BLaER1 (cell line): ENCODE data around the gene GOLGA5.

Experiments
- H3K27ac ChIP-seq: shearing (Covaris generic); formaldehyde crosslinking; 2 replicates; pipeline ENCODE4 v1.8.1; 2022
- H3K27me3 ChIP-seq: shearing (Covaris generic); formaldehyde crosslinking; 2 replicates; pipeline ENCODE4 v1.8.1; 2022
- H3K36me3 ChIP-seq: shearing (Covaris generic); formaldehyde crosslinking; 2 replicates; pipeline ENCODE4 v1.8.1; 2022
- H3K4me1 ChIP-seq: shearing (Covaris generic); formaldehyde crosslinking; 2 replicates; pipeline ENCODE4 v1.8.1; 2022
- H3K4me2 ChIP-seq: shearing (Covaris generic); formaldehyde crosslinking; 2 replicates; pipeline ENCODE4 v1.8.1; 2022
- H3K4me3 ChIP-seq: shearing (Covaris generic); formaldehyde crosslinking; 2 replicates; pipeline ENCODE4 v1.8.1; 2022
- H3K9ac ChIP-seq: shearing (Covaris generic); formaldehyde crosslinking; 2 replicates; pipeline ENCODE4 v1.8.1; 2022
- H3K9me3 ChIP-seq: shearing (Covaris generic); formaldehyde crosslinking; 2 replicates; pipeline ENCODE4 v1.8.1; 2022
- H4K20me1 ChIP-seq: shearing (Covaris generic); formaldehyde crosslinking; 2 replicates; pipeline ENCODE4 v1.8.1; 2022
- Cebpa-rat ChIP-seq: shearing (Covaris generic); IDR thresholded peaks from 2 replicates; pipeline ENCODE4 v1.8.1; 2022

GOLGA5 gene

DNA sequence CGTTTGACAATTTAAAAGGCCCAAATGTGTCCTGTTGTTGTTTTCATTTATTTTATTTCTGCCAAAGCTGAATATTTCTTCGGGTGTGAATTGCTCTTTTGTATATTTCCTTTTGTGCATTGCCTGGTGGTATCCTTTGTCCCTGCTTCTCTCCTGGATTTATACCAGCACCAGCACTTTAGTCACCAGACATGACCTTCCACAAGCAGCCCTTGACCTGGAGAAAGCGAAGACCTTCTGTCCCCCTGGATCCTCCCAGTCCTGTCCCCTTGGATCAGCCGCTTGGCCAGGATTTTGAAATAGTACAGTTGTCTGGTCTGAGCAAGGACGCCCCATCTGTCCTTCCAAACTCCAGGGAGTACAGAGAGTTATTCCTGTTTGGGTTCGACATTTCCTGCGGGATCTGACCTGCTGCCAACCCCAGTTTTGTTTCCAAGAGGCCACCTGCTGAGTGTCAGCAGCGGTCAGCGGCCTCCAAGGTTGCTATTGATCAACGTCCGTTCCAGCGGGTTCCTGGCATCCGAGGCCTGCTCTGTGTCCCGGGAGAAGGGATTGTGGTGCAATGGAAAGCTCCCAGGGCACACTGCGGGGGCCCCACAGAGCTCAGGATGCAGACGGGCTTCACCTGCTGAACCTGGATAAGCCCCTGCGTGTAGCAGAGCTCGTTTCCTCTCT, 83.8 kb downstream of the GOLGA5 start:
- H4K20me1 ChIP-seq: no peaks in the 10 kb centered on the region
- TF ChIP-seq Cebpa-rat: no peak
- H3K4me1 ChIP-seq: no peaks in the 10 kb centered on the region
- no peak overlapping the region for H3K4me2 ChIP-seq
- H3K9ac ChIP-seq: no peak overlapping the region
- H3K27me3 ChIP-seq: no peaks in the 10 kb centered on the region
- no peak overlapping the region for H3K27ac ChIP-seq
- H3K36me3 ChIP-seq: no peaks in the 10 kb centered on the region
- no peak overlapping the region for H3K4me3 ChIP-seq
- no peaks in the 10 kb centered on the region for H3K9me3 ChIP-seq

DNA sequence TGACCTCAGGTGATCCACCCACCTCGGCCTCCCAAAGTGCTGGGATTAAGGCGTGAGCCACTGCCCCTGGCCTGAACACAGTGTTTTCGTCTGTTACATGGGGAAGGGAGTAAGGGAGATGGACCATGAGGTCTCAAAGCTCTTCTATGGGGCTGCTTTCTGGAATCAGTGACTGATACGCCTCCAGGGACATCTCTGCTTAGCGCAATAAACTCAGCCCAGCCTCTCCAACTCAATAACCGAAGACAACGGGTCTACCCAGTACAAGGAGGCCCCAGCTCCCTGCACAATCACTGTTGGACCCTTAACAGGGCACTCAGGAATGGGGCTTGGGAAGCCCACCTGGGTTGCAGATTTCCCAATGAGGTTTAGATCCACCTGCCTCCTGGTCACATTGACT, 86.2 kb downstream of the GOLGA5 start:
- Histone ChIP-seq H4K20me1 (no peaks in the 10 kb centered on the region), H3K9me3 (peaks cover 4% of the 10 kb centered on the region; the same call in 1 of the 2 replicates), H3K4me1 (no peaks in the 10 kb centered on the region), H3K4me2 (no peak overlapping the region), H3K27ac (no peak overlapping the region), H3K4me3 (no peak overlapping the region), H3K36me3 (no peaks in the 10 kb centered on the region), H3K9ac (no peak overlapping the region), H3K27me3 (no peaks in the 10 kb centered on the region)
- TF ChIP-seq Cebpa-rat: no peak

DNA sequence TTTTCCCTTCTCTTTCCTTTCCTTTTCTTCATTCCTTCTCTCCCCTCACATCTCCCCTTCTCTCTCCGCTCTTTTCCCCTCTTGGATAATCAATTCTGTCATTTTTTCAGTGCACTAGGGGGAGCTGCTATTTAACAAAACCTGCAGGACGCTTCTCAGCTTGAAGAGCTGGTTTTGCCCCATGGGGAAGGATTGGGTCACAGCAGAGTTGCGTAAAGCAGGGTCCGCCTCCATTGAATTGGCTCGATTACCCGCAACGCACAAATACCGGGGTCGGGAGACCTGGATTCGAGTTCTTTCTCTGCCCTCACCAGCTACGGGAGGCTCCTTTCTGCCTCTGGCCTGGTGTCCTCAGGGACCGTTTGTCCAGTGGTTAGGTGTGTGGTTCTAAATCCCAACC, 86.7 kb downstream of the GOLGA5 start:
- TF ChIP-seq Cebpa-rat: no peak
- no peak overlapping the region for H3K4me3 ChIP-seq
- H4K20me1 ChIP-seq: no peaks in the 10 kb centered on the region
- H3K36me3 ChIP-seq: no peaks in the 10 kb centered on the region
- no peak overlapping the region for H3K27ac ChIP-seq
- no peaks in the 10 kb centered on the region for H3K4me1 ChIP-seq
- H3K4me2 ChIP-seq: no peak overlapping the region
- no peak overlapping the region for H3K9ac ChIP-seq
- H3K27me3 ChIP-seq: no peaks in the 10 kb centered on the region
- H3K9me3 ChIP-seq: peaks cover 4% of the 10 kb centered on the region; the same call in 1 of the 2 replicates

DNA sequence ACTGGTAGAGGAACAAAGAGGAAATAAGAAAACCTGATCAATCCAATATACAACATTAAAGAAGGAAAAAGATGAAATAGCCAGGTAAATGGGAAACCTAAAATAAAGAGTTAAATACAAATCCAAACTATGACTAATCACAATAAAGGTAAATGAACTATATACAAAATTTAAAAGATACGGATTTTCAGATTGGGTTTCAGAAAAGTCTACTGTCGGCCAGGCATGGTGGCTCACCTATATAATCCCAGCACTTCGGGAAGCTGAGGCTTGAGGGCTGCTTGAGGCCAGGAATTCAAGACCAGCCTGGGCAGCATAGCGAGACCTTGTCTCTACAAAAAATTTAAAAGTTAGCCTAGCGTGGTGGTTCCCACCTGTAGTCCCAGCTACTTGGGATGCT, 89.0 kb downstream of the GOLGA5 start:
- Histone ChIP-seq H3K27ac (no peak overlapping the region), H3K4me2 (no peak overlapping the region), H3K4me3 (no peak overlapping the region), H3K4me1 (no peaks in the 10 kb centered on the region), H3K36me3 (no peaks in the 10 kb centered on the region), H3K27me3 (no peaks in the 10 kb centered on the region), H3K9me3 (peaks cover 4% of the 10 kb centered on the region; the same call in 1 of the 2 replicates), H4K20me1 (no peaks in the 10 kb centered on the region), H3K9ac (no peak overlapping the region)
- no peak for TF ChIP-seq Cebpa-rat

DNA sequence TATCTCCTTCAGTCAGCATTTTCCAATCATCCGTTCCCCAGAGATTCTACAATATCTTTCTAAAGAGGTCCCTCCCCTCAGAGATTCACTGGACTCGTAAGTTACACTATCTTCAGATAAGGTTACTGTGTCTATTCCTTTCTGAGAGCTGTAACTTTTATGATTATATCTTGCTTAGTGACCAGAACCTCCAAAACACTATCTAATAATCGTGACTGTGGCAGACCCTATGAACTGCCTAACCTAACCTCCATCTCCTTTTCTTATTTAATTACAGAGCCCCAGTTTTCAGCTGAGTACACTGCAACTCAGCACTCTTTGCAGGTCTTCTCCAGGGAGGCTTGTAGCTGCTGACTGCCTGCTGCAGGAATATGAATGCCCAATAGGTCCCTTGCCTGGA, 90.3 kb downstream of the GOLGA5 start:
- H3K4me2 ChIP-seq: no peak overlapping the region
- peaks cover 4% of the 10 kb centered on the region; the same call in 1 of the 2 replicates for H3K9me3 ChIP-seq
- no peak for TF ChIP-seq Cebpa-rat
- H3K27me3 ChIP-seq: no peaks in the 10 kb centered on the region
- H3K4me3 ChIP-seq: no peak overlapping the region
- H3K27ac ChIP-seq: no peak overlapping the region
- H3K36me3 ChIP-seq: no peaks in the 10 kb centered on the region
- H3K9ac ChIP-seq: no peak overlapping the region
- no peaks in the 10 kb centered on the region for H3K4me1 ChIP-seq
- H4K20me1 ChIP-seq: no peaks in the 10 kb centered on the region

DNA sequence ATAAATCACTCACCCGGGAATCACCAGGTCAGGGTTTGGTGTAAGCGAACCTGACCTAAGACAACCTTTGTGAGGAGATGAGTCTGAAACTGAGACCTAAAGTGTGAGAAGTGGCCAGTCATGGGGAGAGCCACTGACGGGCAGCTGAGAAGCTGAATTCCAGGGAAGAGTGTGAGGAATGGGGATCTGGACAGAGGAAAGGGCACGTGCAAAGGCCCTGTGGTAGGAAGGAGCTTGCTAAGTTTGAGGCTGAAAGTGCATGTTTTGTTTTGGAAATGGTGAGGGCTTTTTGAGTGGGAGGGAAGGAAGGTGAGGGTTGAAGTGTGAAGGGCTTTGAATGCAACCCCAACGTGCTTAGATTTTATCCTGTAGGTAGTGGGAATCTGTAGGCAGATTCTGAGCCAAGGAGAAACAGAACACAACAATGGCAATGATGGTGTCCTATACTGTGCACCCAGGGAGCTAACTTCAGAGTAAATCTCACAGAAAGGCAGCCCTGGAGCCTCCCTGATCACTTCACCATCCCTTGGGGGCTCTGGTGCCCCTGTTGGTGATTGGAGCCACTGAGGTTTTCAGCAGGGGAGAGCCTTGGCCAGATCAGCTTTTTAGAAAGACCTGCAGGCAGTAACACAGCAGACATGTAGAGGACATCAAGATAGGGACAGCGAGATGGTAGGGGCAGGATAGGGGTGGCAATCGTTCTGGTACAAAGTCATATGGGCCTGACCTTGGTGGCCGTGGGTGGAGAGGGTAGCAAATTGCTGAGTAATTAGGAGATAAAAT, 91.4 kb downstream of the GOLGA5 start:
- peaks cover 4% of the 10 kb centered on the region; the same call in 1 of the 2 replicates for H3K9me3 ChIP-seq
- no peaks in the 10 kb centered on the region for H3K36me3 ChIP-seq
- no peak overlapping the region for H3K9ac ChIP-seq
- no peaks in the 10 kb centered on the region for H3K27me3 ChIP-seq
- no peak overlapping the region for H3K27ac ChIP-seq
- H3K4me1 ChIP-seq: no peaks in the 10 kb centered on the region
- H4K20me1 ChIP-seq: no peaks in the 10 kb centered on the region
- H3K4me3 ChIP-seq: no peak overlapping the region
- no peak for TF ChIP-seq Cebpa-rat
- no peak overlapping the region for H3K4me2 ChIP-seq

DNA sequence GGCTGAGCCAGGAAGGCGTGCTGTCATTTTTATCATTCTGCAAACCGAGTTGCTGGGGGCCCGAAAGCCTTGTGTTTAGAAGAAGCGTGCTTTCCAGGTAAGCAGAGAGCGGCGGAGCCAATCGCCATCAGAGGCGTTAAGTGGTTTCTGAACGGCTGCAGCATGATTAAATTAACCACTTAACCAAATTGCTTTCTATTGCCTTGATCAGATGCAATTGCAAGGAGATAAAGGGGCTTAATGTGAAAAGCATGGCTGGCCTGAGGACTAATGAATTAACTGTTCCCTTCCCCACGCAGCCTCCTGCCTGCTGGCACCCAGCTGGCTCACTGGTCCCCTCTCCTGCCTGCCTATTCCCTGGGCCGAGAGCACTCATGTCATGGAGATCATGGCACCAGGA, 92.2 kb downstream of the GOLGA5 start:
- Histone ChIP-seq H3K4me1 (no peaks in the 10 kb centered on the region), H3K36me3 (no peaks in the 10 kb centered on the region), H3K4me3 (no peak overlapping the region), H3K4me2 (no peak overlapping the region), H4K20me1 (no peaks in the 10 kb centered on the region), H3K9me3 (peaks cover 4% of the 10 kb centered on the region; the same call in 1 of the 2 replicates), H3K27ac (no peak overlapping the region), H3K27me3 (no peaks in the 10 kb centered on the region), H3K9ac (no peak overlapping the region)
- no peak for TF ChIP-seq Cebpa-rat

DNA sequence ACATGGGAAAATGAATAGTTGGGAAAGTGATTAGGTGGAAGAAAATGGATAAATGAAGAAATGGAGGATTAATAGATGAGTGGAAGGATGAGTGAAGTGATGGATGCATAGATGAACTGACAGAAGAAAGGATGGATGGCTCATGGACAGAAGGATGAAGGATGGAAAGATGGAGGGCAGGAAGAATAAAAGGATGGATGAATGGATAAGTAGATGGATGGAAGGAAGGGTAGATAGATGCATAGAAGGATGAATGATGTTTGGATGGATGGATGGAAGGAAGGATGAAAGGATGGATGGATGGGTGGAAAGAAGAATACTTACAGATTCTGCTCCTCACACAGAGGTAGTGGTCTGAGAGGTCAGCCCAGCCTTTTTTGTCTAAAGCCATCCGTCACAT, 93.1 kb downstream of the GOLGA5 start:
- Histone ChIP-seq H4K20me1 (no peaks in the 10 kb centered on the region), H3K4me1 (no peaks in the 10 kb centered on the region), H3K4me3 (no peak overlapping the region), H3K27ac (no peak overlapping the region), H3K9ac (no peak overlapping the region), H3K9me3 (peaks cover 4% of the 10 kb centered on the region; the same call in 1 of the 2 replicates), H3K27me3 (no peaks in the 10 kb centered on the region), H3K36me3 (no peaks in the 10 kb centered on the region), H3K4me2 (no peak overlapping the region)
- no peak for TF ChIP-seq Cebpa-rat

DNA sequence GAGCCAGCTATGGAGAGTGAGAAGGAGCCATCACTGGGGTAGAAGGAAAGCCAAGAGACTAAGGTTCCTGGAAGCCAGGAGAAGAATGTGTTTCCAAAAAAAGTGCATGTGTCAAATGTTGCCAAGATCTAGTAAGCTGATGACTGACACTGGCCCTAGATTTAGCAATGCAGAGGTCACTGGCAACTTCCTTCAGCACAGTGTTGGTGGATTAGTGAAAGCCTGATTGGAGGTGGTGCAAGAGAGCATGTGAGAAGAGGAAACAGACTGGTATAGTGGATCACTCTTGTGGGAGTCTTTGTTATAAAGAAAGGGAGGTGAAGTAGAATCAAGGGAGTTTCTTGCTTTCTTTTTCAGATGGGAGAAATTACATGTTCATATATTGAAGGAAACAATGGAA, 94.8 kb downstream of the GOLGA5 start:
- Histone ChIP-seq H3K4me3 (no peak overlapping the region), H3K27ac (no peak overlapping the region), H3K27me3 (no peaks in the 10 kb centered on the region), H3K4me2 (no peak overlapping the region), H3K36me3 (no peaks in the 10 kb centered on the region), H3K9ac (no peak overlapping the region), H3K9me3 (peaks cover 13% of the 10 kb centered on the region), H3K4me1 (no peaks in the 10 kb centered on the region), H4K20me1 (no peaks in the 10 kb centered on the region)
- TF ChIP-seq Cebpa-rat: no peak
